Breast epithelium (tissue), 4 donors: ENCODE data around the gene AASDH. TPM values are rescaled to one million over a fixed set of nuclear protein-coding genes. Genes with fewer than 3 reads are reported as not detected.

Experiments
- DNase-seq, 2 donors: peaks; one replicate each; pipeline ENCODE4 v3.0.0-alpha.2; 2019; ENCODE audit warnings: low spot score in 2 of 2
- H3K27ac ChIP-seq, 2 donors: fragments of 200-600 bp; sonication (generic) in 1 of 2; one replicate each; pipeline ENCODE4 v1.5.1; 2016 to 2019; ENCODE audit warnings: mild to moderate bottlenecking in 1 of 2
- H3K27me3 ChIP-seq, 2 donors: fragments of 200-600 bp; sonication (generic) in 1 of 2; one replicate each; pipeline versions ENCODE4 v1.5.1 to v1.6.0; 2017 to 2019; ENCODE audit warnings: control low read depth in 1 of 2, mild to moderate bottlenecking in 1 of 2
- H3K36me3 ChIP-seq: fragments of 200-600 bp; one replicate; pipeline ENCODE4 v1.5.1; 2019
- H3K4me1 ChIP-seq, 2 donors: fragments of 200-600 bp; sonication (generic); one replicate each; pipeline ENCODE4 v1.5.1; 2016 to 2019; ENCODE audit warnings: control low read depth in 1 of 2
- H3K4me3 ChIP-seq, 3 donors: fragments of 200-600 bp; sonication (generic); 1 replicate in 2 of 3; 2 replicates in 1 of 3; pipeline ENCODE4 v1.5.1; 2016 to 2019; ENCODE audit warnings: mild to moderate bottlenecking in 3 of 3, moderate library complexity in 2 of 3
- H3K9me3 ChIP-seq, 2 donors: fragments of 200-600 bp; sonication (generic) in 1 of 2; one replicate each; pipeline ENCODE4 v1.5.1; 2016 to 2019; ENCODE audit warnings: control low read depth in 1 of 2
- CTCF ChIP-seq, 3 donors: fragments of 450-650 bp; IDR thresholded peaks; one replicate each; pipeline ENCODE4 v1.5.1; 2016 to 2017; ENCODE audit warnings: antibody characterized with exemption in 3 of 3, mild to moderate bottlenecking in 3 of 3, moderate library complexity in 3 of 3
- POLR2A ChIP-seq: fragments of 450-650 bp; IDR thresholded peaks from one replicate; pipeline ENCODE4 v1.6.1; 2016; ENCODE audit warnings: antibody characterized with exemption, mild to moderate bottlenecking, moderate library complexity
- POLR2AphosphoS5 ChIP-seq, 3 donors: sonication (generic); formaldehyde crosslinking; IDR thresholded peaks; one replicate each; pipeline ENCODE4 v1.6.1; 2017; ENCODE audit warnings: antibody characterized with exemption in 3 of 3
- intact Hi-C: fragments of 100-400 bp; cut with DNase I; formaldehyde crosslinking; loops from one replicate; pipeline ENCODE4 v1.15.1; 2023; ENCODE audit warnings: low total_unique reads
- total RNA-seq, 3 donors: library from RNA; depleted of rRNA; stranded (reverse); fragments of >200 nt; gene quantifications; one replicate each; pipeline ENCODE4 v1.1.0, GENCODE V29; 2016

The AASDH gene
- total RNA-seq, 3 donors from 2014 or later: 10.4 to 18.3 (median 13.1) TPM

GRCh38 chr4:56308384-56308783 lies 78.9 kb downstream of the AASDH start:
- Histone ChIP-seq H3K36me3 (no peaks in the 10 kb centered on the region), H3K27ac (no peak overlapping the region), H3K9me3 (no peaks in the 10 kb centered on the region), H3K27me3 (no peaks in the 10 kb centered on the region), H3K4me3 (no peak overlapping the region), H3K4me1 (no peaks in the 10 kb centered on the region)
- no peak for TF ChIP-seq POLR2A
- no peak for TF ChIP-seq CTCF (IDR thresholded peaks at IDR 0.05)
- no peak for TF ChIP-seq POLR2AphosphoS5 (IDR thresholded peaks at IDR 0.05)
- DNase-seq: no peak
- intact Hi-C loops: no loop called here

GRCh38 chr4:56307423-56307822 lies 79.9 kb downstream of the AASDH start:
- H3K27ac ChIP-seq: no peak overlapping the region
- no peaks in the 10 kb centered on the region for H3K9me3 ChIP-seq
- no peak overlapping the region for H3K4me3 ChIP-seq
- TF ChIP-seq CTCF (IDR thresholded peaks at IDR 0.05) (no peak), POLR2A (no peak), POLR2AphosphoS5 (IDR thresholded peaks at IDR 0.05) (no peak)
- intact Hi-C loops: no loop called here
- DNase-seq: no peak
- no peaks in the 10 kb centered on the region for H3K27me3 ChIP-seq
- H3K4me1 ChIP-seq: no peaks in the 10 kb centered on the region
- no peaks in the 10 kb centered on the region for H3K36me3 ChIP-seq

GRCh38 chr4:56305390-56305789 lies 81.9 kb downstream of the AASDH start:
- H3K36me3 ChIP-seq: no peaks in the 10 kb centered on the region
- H3K9me3 ChIP-seq: no peaks in the 10 kb centered on the region
- intact Hi-C loops: no loop called here
- no peak overlapping the region for H3K27ac ChIP-seq
- H3K4me3 ChIP-seq: no peak overlapping the region
- TF ChIP-seq POLR2AphosphoS5 (IDR thresholded peaks at IDR 0.05): no peak
- no peak for TF ChIP-seq POLR2A
- TF ChIP-seq CTCF (IDR thresholded peaks at IDR 0.05): no peak
- no peaks in the 10 kb centered on the region for H3K4me1 ChIP-seq
- no peak for DNase-seq
- no peaks in the 10 kb centered on the region for H3K27me3 ChIP-seq

- intact Hi-C loops: no loop called here
Measured at GRCh38 chr4:56303921-56304320, 83.4 kb downstream of the AASDH start.

GRCh38 chr4:56302760-56303159 lies 84.5 kb downstream of the AASDH start:
- intact Hi-C loops: no loop called here
- no peak for DNase-seq
- TF ChIP-seq POLR2A: no peak
- no peak for TF ChIP-seq CTCF (IDR thresholded peaks at IDR 0.05)
- TF ChIP-seq POLR2AphosphoS5 (IDR thresholded peaks at IDR 0.05): no peak

More at GRCh38 chr4:56303921-56304320, 83.4 kb downstream of the AASDH start:
- no peak for DNase-seq
- Histone ChIP-seq H3K4me3 (no peak overlapping the region), H3K4me1 (no peaks in the 10 kb centered on the region), H3K36me3 (no peaks in the 10 kb centered on the region), H3K27ac (no peak overlapping the region), H3K27me3 (no peaks in the 10 kb centered on the region), H3K9me3 (no peaks in the 10 kb centered on the region)
- TF ChIP-seq CTCF (IDR thresholded peaks at IDR 0.05) (no peak), POLR2A (no peak), POLR2AphosphoS5 (IDR thresholded peaks at IDR 0.05) (no peak)

More at GRCh38 chr4:56302760-56303159, 84.5 kb downstream of the AASDH start:
- H3K27ac ChIP-seq: no peak overlapping the region
- H3K4me3 ChIP-seq: no peak overlapping the region
- no peaks in the 10 kb centered on the region for H3K36me3 ChIP-seq
- no peaks in the 10 kb centered on the region for H3K9me3 ChIP-seq
- H3K27me3 ChIP-seq: no peaks in the 10 kb centered on the region
- no peaks in the 10 kb centered on the region for H3K4me1 ChIP-seq
